Measurements from ENCODE around the gene CXCL1. TPM values are rescaled to one million over a fixed set of nuclear protein-coding genes. Genes with fewer than 3 reads are reported as not detected.

CXCL1 gene
- total RNA-seq, 2 experiments from 2014 or later: not detected

GRCh38 chr4:73912191-73912590, 43.0 kb downstream of the CXCL1 start:
- CTCF ChIA-PET: no interaction called here
- Mint-ChIP-seq H3K4me3 (no peak overlapping the region), H3K4me1 (ENCODE audit: low read depth) (no peaks in the 10 kb centered on the region), H3K9me3 (ENCODE audit: insufficient read depth) (no peaks in the 10 kb centered on the region), H3K36me3 (ENCODE audit: low read depth) (no peaks in the 10 kb centered on the region), H3K27me3 (ENCODE audit: low read depth) (no peaks in the 10 kb centered on the region), H3K27ac (no peak overlapping the region)
- DNase-seq (no peak), ATAC-seq (no peak)
- POLR2A ChIA-PET: no interaction called here

- no peaks in the 10 kb centered on the region for H3K27me3 Mint-ChIP-seq (ENCODE audit: low read depth)
- DNase-seq: no peak
- no peak overlapping the region for H3K4me3 Mint-ChIP-seq
- CTCF ChIA-PET: no interaction called here
- no peak overlapping the region for H3K27ac Mint-ChIP-seq
- no peaks in the 10 kb centered on the region for H3K4me1 Mint-ChIP-seq (ENCODE audit: low read depth)
- H3K36me3 Mint-ChIP-seq (ENCODE audit: low read depth): no peaks in the 10 kb centered on the region
- no peaks in the 10 kb centered on the region for H3K9me3 Mint-ChIP-seq (ENCODE audit: insufficient read depth)
- POLR2A ChIA-PET: no interaction called here
- ATAC-seq: no peak
Measured at GRCh38 chr4:73914071-73914470, 44.9 kb downstream of the CXCL1 start.

GRCh38 chr4:73916172-73916925, 47.2 kb downstream of the CXCL1 start:
- CTCF ChIA-PET: interaction anchor here (0.6 kb wide), 1 partner anchor 9 kb away, joined by 3 read pairs; no protein-coding TSS in a partner anchor
- Mint-ChIP-seq H3K27ac (no peak overlapping the region), H3K27me3 (ENCODE audit: low read depth) (no peaks in the 10 kb centered on the region), H3K4me1 (ENCODE audit: low read depth) (no peaks in the 10 kb centered on the region), H3K4me3 (no peak overlapping the region), H3K9me3 (ENCODE audit: insufficient read depth) (no peaks in the 10 kb centered on the region), H3K36me3 (ENCODE audit: low read depth) (no peaks in the 10 kb centered on the region)
- DNase-seq (no peak), ATAC-seq (no peak)
- POLR2A ChIA-PET: no interaction called here

- ChIA-PET POLR2A (no interaction called here), CTCF (interaction anchor here (0.6 kb wide), 1 partner anchor 9 kb away, joined by 3 read pairs; no protein-coding TSS in a partner anchor)
- Mint-ChIP-seq H3K27me3 (ENCODE audit: low read depth) (no peaks in the 10 kb centered on the region), H3K36me3 (ENCODE audit: low read depth) (no peaks in the 10 kb centered on the region), H3K4me3 (no peak overlapping the region), H3K4me1 (ENCODE audit: low read depth) (no peaks in the 10 kb centered on the region), H3K27ac (no peak overlapping the region), H3K9me3 (ENCODE audit: insufficient read depth) (no peaks in the 10 kb centered on the region)
- ATAC-seq: no peak
- DNase-seq: no peak
Measured at GRCh38 chr4:73917081-73917501, 47.9 kb downstream of the CXCL1 start.

- CTCF ChIA-PET: no interaction called here
- Mint-ChIP-seq H3K4me3 (no peak overlapping the region), H3K36me3 (ENCODE audit: low read depth) (no peaks in the 10 kb centered on the region), H3K27me3 (ENCODE audit: low read depth) (no peaks in the 10 kb centered on the region), H3K4me1 (ENCODE audit: low read depth) (no peaks in the 10 kb centered on the region), H3K9me3 (ENCODE audit: insufficient read depth) (no peaks in the 10 kb centered on the region), H3K27ac (no peak overlapping the region)
- POLR2A ChIA-PET: no interaction called here
- ATAC-seq: no peak
- DNase-seq: no peak
Measured at GRCh38 chr4:73918058-73918457, 48.9 kb downstream of the CXCL1 start.

- Mint-ChIP-seq H3K9me3 (ENCODE audit: insufficient read depth) (no peaks in the 10 kb centered on the region), H3K4me1 (ENCODE audit: low read depth) (no peaks in the 10 kb centered on the region)
- POLR2A ChIA-PET: no interaction called here
Measured at GRCh38 chr4:73919691-73920090, 50.5 kb downstream of the CXCL1 start.

More at GRCh38 chr4:73919691-73920090, 50.5 kb downstream of the CXCL1 start:
- Mint-ChIP-seq H3K27ac (no peak overlapping the region), H3K36me3 (ENCODE audit: low read depth) (no peaks in the 10 kb centered on the region), H3K4me3 (no peak overlapping the region), H3K27me3 (ENCODE audit: low read depth) (no peaks in the 10 kb centered on the region)
- no peak for DNase-seq
- no peak for ATAC-seq
- CTCF ChIA-PET: no interaction called here

Other genes starting within 250 kb of the CXCL1 start
- gene RASSF6, start 249.0 kb upstream of the CXCL1 start, total RNA-seq: not detected
- gene CXCL8, start 128.8 kb upstream of the CXCL1 start, total RNA-seq: not detected
- not detected for gene CXCL6, start 32.7 kb upstream of the CXCL1 start, total RNA-seq
- gene PF4V1, start 16.1 kb upstream of the CXCL1 start, total RNA-seq: not detected
- not detected for gene PF4, start 112.6 kb downstream of the CXCL1 start, total RNA-seq
- not detected for gene PPBP, start 118.8 kb downstream of the CXCL1 start, total RNA-seq
- not detected for gene CXCL5, start 129.3 kb downstream of the CXCL1 start, total RNA-seq
- gene CXCL3, start 169.3 kb downstream of the CXCL1 start, total RNA-seq: not detected
- gene CXCL2, start 229.8 kb downstream of the CXCL1 start, total RNA-seq: not detected